ENCODE results near the gene FGD5.

Gene FGD5

DNA sequence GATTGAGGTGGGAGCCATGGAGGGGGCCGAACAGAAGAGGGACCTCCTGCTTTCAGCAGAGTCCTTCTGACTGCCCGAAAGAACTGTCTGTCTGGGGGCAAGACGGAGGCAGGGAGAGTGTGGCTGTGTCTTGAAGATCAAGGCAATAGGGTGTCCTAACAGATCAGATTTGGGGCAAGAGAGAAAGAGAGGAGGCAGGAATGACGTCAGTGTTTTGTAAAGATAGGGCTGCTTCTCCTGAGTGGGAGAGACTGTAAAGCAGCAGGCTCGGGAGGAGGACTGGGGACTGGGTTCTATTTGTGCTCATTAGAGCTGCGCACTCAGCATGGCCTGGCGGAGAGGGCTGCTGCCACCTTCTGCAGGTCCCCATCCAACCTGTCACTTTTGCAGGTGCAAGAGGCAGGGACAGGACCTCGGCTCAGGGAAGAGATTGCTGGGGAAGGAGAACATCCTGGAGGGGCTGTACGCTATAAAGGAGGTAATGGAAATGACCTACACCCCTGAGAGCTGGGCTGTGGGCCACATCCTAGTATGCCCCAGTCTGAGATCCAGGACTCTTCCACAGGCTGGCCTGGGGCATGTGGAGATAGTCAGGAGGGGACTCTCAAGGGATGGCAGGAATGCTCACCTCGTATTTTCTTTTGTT is 29.0 kb upstream of the FGD5 start:
- no peak for DNase-seq (ENCODE audit: low read depth)

DNA sequence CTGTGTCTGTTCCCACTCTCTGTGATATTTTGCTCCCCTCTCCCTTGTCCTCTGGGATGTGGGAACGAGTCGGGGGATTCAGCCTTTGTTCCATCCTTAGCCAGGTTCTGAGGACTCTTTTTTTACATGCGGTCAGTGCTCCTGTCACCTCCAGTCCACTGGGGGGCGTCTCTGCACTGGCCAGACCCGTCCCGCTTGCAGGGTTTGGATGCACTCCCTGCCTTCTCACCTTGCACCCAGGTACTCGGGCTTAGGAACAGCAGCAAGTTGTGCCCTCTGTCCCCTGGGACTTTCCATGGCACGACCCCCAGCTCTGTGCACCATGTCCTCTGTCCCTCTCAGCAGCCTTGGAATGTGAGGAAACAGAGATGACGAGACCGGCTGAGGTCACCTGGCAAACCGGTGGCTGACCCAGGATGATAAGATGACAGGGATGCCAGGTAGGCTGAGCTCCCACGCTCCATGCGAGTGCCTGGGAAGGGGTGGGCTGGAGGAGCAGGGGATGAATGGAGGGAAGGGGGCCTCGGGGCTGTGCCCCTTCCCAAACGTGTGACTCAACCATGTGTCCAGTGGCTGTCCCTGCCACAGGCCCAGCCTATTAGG is 27.3 kb upstream of the FGD5 start:
- no peak for DNase-seq (ENCODE audit: low read depth)

DNA sequence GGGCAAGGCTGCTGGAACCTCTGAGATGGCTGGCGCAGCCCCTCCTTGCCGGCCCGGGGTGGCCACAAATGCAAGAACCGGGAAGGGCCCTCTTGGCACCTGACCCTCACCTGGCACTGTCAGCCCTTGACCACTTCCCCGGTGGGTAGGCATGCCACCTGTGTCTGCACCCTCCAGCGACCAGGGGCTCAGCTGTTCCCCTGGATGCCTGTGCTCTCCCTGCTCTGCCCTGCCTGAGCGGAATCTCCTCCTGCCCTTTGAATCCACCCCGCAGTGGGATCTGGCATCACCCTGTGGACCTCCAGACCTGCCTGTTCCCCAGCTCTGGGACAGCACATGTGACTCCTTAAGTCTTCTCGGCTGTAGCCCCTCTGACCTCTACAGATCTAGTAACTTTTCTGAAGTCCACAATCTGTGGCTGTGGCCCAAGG is 26.1 kb upstream of the FGD5 start:
- DNase-seq (ENCODE audit: low read depth): no peak

DNA sequence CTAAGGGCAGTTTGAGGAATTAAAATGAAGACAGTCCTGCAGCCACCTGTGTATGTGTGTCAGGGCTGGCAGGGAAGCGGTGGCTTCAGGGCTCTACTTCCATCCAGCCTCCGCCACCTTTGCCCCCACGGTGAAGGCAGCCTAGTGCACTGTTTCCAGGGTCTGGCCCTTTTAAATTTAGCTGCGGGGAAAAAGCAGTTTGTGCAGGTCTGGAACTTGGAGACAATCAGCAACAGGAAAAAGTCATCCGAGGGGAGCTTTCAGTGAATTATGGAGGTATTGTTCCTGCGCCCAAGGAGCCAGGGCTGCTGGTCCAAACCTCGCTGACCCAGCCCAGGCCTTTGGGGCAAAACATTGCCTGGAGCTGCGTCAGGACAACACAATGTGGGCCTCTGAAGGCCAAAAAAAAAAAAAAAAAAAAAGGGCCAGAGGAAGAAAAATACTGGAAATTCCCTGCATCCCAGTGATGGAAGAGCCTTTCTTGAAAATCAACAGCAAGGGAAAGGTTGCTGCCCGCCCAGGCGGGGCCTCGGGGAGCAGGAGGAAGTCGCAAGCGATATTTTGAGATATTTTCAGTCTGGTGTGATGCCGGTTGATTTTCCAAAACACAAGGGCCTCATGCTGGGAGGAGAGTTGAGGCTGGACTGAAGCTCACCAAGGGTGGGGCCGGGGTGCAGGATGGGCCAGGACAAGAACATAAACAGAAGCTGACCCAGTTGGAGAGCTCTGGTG is 25.5 kb upstream of the FGD5 start:
- no peak for DNase-seq (ENCODE audit: low read depth)

DNA sequence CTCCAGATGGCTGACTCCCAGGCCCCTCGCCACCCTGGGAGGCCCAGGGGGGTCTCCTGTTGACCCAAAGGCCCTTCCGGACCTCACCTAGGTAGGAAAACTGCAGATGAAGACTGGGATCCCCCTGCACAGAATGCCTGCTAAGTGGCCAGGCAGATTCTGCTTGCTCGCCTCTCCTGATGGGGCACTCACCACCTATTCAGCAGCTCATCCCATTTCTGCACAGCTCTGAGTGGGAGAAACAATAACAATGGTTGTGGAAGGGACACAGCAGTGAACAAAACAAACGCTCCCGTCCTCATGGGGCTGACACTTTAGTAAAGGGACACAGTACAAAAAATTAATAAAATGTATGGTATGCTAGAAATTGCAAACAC is 24.9 kb upstream of the FGD5 start:
- no peak for DNase-seq (ENCODE audit: low read depth)

DNA sequence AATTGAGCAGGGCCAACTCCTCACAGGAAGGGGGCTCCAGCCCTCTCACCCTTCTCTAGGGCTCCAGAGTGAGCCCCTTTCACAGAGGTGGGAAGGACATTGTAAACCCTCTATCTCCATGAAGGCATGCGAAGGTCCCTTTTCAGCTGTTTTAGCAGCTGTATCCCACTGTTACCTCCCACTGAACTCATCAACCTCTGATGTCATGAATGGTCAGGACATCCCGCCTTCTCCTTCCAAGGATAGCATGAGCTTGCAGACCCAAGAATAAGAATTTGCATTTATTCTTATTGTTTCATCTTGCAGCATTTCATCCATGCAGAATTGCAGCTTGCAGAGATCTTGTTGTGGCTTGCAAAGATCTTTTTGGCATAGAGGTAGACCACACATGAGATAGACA is 24.3 kb upstream of the FGD5 start:
- no peak for DNase-seq (ENCODE audit: low read depth)

DNA sequence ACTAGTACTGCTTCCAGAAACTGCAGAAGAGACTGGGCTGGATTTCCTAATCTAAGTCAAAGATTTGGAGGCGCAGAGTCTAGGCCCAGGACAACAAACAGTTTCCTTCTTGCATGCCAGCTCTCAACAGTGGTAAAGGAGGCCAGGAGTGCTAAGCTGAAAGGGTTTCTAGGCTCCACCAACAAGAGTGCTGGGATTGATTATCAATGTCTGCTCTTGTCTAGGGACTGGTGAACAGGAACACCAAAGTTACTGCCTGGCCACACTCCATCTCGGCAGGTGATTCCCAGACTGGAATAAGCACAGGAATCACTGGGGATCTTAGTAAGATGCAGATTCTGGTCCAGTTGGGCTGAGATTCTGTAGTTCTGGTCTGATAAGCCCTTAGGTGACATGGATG is 22.8 kb upstream of the FGD5 start:
- DNase-seq (ENCODE audit: low read depth): no peak

DNA sequence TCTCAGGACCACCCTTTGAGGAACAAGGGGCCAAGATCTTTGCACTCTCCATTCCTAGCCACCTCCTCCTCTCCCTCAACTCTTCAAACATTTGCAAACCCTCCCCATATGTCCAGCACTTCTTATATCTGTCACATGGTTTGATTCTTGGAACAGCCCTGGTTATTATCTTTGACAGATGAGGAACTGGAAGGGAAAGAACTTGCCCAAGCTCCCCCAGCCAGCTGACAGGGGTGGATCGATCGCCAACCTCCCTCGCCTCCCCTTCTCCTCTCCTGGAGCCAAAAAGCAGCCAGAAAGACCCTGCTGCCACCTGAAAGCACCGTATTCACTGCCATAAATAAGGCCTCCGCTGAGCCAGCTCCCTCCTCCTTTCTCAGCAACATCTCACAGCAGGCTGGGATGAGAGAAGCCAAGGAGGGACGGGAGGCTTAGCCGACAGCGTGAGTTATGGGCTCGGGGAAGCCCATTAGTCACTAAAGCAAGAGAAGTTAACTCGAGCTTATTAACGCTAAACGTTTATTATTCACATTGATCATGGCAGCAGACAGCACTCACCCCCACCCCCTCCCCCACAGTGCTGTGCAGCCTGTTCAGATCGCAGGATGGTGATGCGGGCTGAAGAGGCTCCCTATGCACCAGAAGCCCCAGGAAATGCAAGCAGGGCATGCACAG is 22.2 kb upstream of the FGD5 start:
- no peak for DNase-seq (ENCODE audit: low read depth)

DNA sequence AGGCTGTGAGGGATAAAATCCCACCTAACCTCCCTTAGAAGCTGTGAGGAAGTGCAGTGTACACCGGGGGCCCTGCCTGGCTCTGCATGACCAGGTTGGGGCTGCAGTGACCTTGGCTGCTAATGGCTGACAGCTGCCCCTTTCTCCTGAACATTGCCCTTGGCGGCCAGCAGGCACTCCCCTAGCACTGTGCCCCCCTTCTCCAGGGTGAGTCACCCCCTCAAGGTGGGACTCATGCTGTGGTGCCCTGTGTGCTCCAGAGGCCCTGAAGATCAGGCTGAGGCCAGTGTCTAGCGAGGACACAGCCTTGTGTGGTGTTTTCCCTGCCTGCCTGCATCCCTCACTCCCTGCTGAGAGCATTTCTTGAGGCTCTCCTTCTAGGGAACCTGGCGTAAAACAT is 21.0 kb upstream of the FGD5 start:
- no peak for DNase-seq (ENCODE audit: low read depth)

DNA sequence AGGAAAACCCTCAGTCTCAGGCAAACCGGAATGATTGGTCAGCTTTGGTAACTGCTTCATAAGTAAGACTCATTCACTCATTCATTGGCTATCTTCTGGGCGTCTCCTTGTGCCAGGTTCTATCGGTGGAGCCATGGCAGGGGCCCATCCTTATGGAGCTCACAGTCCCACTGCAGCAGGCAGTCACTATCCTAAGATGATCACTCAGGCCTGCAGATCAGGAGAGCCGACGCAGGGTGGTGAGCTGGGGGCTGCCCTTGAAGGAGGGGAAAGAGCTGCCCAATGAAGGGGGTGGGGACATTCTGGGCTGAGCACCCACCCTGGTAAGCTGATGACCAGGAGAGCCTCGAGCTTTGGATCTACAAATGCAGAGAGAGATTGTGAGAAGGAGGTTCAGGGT is 20.5 kb upstream of the FGD5 start:
- no peak for DNase-seq (ENCODE audit: low read depth)

DNA sequence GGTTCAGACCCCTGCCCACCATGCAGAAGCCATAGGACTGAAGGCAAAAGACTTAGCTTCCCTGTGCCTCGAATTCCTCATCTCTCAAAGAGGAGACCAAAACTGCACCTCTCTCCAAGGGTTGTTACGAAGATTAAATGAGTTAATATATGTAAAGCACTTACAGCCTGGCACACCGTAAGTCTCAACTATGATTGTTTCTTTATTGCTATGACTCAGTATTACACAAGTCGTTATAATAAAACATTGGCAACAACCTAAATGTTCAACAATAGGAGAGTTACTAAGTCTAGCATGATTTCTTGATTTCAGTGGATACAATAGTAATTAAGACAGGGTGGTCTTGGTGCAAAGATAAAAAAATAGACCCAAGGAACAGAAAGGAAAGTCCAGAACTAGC is 19.6 kb upstream of the FGD5 start:
- DNase-seq (ENCODE audit: low read depth): no peak

DNA sequence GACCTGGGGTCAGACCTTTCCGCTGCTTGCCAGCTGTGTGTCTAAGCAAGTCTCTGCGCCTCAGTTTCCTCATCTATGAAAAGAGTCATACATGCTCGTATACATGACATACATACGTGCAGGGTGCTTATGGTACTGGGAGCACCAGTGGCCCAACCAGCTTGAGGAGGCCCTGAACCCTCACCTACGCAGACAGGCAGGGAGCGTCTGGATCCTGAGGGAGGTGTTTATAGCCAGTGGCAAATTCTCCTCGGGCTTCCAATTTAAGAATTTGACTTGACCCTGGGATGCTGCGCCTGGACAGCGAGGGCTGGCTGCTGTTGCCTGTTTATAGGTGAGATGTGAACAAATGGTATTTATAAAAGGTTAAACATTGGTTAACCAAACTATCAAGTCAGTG is 17.7 kb upstream of the FGD5 start:
- DNase-seq (ENCODE audit: low read depth): no peak

DNA sequence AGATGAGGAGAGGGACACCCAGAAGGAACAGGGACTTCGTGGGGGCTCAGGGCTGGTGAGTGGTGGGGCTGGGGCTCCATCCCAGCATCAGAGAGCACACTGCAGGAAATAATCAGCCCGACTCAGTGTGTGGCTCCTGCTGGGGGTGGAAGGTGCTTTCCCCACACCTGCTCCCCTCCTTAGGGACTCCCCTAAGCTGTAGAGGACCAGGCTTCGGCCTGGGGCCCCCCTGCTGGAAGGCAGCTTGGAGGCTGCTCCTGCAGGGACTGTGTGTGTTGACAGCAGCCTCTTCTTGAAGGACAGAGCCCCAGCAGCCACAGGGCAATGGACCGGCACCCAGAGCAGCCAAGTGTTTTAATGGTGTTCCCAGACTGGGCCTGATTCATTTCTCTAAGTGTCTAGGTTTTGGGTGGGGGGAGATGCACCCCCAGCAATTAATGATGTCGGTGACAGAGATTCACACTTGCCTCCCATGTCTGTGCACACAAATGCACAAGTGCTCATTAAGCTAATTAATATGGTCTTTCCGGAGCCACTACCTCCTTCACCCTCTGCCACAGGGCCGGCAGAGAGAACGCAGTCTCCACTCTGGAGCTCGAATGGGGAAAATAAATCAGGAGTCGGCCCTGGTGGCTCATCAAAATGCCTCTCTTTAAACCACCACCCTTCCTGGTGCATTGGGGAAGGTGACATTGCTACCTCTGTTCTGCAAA is 16.9 kb upstream of the FGD5 start:
- no peak for DNase-seq (ENCODE audit: low read depth)

DNA sequence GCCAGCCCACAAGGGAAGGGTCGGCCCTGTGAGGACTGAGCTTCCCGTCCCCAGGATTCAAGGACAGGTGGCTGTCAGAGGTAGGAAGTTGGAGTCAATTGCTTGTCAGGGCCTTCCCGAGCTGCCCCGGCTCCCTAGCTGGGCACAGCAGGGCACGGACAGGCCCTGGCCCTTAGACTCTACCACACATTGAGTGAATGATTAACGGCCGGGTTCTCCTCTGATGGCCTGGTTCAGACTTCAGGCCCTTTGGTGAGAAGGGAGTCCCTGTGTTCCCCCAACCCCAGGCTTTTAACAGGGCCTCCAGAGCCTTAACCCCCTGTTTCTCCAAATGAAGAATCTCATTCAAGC is 16.4 kb upstream of the FGD5 start:
- no peak for DNase-seq (ENCODE audit: low read depth)

DNA sequence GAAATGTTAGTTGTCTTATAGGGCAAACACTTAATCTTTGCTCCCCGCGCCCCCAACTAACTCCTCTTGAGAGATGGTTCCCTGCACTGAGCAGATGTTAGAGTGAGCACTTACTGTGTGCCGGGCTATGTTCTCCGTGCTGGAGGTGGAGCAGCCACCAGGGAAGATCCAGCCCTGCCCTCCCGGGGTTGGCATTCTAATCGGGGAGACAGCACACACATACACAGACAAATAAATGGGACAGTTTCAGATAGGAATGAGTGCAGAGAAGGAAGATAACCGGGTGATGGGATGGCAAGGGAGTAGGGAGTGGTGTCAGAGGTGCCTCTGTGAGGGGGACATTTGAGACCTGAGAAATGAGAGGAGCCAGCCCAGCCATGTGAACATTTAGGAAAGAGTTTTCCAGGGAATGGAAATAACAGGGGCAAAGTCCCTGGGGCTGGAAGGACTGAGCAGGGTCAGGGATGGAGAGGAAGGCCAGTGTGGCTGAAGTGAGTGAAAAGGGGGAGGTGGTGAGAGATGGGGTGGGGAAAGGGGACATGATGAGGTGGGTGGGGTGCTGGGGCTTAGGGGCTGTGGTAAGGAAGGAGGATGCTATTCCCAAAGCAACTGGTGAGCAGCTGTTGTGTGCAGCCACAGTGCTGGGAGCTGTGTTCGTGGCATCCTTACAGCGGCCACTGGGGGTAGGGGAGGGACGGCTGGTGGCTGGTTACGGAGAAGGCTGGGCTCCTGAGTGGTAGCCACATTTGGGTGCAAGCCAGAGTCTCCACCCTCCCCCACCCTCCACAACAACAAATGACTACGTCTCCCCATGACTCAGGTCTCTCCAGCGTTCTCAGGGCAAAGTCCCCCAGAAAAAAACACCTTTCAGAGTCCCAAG is 15.4 kb upstream of the FGD5 start:
- no peak for DNase-seq (ENCODE audit: low read depth)

DNA sequence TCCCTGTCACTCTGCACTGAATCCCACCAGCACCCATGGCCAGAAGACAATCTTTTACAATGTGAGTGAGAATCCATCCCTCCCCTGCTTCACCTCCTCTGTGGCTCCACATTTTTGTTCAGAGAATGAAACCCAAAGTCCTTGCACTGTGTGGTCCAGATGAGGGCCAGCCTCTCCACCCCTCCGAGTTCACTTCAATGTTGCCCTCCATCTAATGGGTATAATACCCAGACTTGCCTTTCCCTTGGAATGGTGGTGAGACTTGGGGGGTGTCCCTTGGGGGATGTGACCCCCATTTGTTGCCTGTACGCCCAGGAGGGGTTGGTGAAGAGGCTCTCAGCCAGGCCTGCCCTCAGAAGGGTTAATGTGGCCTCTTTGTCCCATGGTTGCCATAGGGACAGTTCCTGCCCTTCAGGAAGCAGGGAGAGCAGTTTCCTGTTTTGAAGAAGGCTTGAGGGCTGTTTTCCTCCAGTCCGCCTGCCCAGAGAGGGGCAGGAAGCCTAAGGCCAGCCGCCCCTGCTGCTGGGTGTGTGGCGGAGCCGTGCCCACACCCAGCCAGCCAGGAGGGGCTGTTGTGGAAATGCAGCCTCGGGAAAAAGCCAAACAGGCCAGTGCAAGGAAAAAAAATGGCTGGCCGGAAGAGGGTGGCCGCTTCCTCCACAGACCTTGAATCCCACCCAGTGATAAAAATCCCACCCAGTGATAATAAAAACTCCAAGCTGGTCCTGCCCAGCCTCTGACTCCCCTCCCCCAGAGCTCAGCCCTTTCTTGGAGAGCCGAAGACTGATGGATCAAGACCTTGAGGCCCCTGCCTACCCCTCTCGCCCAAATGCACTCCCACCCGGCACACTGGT is 14.6 kb upstream of the FGD5 start:
- no peak for DNase-seq (ENCODE audit: low read depth)

DNA sequence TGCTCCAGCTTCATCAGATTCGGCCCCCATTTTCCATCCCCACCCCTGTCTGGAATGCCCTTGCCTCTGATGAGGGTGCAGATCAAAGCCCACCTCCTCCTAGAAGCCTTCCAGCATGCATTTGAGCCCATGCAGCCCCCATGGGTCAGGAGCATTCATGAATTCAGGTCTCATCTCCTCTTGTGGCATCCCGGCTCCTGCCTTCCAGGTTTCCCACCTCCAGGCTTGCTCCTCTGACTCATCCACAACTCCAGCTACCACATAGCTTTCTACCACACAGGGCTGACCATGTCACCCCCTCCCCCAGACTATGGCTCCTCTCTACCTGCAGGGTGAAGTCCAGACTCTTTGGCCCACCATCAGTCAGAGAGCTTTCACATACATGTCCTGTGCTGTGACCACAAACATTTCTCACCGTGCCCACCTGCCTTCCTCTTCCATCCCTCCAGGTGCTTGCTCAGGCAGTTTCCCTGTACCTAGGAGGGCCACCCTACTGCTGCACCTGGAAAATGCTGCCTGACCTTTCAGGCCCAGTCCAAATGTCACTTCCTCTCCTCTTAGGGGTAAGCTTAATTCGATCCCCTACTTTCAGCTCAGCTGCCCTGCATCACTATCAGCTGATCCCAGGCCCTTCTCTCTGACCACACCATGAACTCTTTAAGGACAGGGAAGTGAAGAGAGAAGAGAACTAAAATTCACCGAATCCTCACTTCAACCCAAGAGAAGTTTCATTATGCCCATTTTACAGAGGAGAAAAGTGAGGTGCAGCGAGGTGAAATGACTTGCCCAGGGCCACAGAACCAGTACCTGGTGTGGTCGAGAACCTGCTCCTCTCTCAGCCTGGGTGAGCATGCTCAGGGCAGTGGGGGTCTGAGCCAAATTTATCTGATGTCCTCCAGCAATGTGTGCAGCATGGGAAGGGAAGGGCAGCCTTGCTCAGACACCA is 13.7 kb upstream of the FGD5 start:
- no peak for DNase-seq (ENCODE audit: low read depth)

DNA sequence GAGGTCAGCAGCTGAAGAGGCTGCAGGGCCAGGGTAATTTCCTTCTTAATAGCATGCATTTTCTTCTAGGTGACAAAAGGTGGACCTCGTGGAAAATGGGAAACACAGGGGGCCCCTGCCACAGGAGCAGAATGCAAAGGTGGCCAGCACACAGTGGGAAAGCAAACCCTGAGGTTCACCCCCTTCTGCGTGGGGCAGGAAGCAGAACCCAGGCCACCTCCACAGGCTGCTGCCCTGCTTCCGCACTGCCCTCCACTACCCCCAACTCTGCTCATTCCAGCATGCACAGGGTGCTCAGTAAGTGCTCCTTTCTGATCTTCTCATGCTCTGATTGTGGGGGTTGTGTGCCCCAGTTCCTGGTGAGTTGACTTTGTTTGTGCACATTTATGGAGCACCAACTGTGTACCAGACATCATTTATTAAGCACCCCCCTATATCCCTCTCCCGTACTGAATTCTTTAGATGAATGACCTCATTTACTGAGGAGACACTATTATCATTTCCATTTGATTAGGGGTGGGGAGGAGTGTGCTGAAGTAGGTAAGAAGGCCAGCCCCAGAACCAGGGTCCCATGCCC is 12.7 kb upstream of the FGD5 start:
- DNase-seq (ENCODE audit: low read depth): no peak

DNA sequence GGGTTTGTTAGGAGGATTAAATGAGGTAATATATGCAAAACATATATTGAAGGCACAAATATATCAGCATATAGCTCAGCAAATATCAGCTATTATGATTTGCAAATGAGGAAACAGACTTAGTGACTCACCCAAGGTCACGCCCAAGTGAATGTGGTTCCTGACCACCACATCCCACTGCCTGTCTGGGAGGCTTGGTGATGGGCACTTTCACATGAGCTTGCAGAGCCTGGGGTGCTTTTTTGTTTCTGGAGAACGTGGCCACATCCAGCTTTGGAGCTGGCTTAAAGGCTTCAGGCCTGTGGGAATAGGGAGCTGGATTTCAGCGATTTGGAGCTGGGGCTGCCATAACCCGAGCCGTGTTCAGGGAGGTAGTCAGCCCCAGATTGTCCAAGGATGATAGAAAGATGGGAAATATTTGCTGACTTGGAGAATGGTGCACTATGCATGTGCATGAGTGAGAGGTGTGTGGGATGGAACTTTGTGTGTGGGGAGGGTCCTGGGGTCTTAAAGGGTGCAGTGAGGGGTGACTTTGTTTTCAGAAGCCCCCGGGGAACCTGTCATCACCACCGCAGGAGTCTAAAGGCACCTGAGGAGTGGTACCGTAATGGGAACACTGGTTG is 12.0 kb upstream of the FGD5 start:
- DNase-seq (ENCODE audit: low read depth): no peak
